HL-60 (cell line): ENCODE data around the gene YLPM1.

Experiments used
- DNase-seq, 2 experiments: peaks; one replicate each; pipeline ENCODE4 v3.0.0-alpha.2; 2010 to 2020; ENCODE audit warnings: low read depth in 1 of 2, low spot score in 1 of 2
- H3K27ac ChIP-seq: fragments of 250-450 bp; sonication (Bioruptor Pico); replicated peaks from 2 replicates; pipeline ENCODE4 v1.5.1; 2020; ENCODE audit warnings: mild to moderate bottlenecking, moderate library complexity
- H3K27me3 ChIP-seq: fragments of 250-450 bp; sonication (Bioruptor Pico); 2 replicates; pipeline ENCODE4 v1.5.1; 2021; ENCODE audit warnings: mild to moderate bottlenecking, moderate library complexity; ENCODE audit not compliant: insufficient read depth, poor library complexity, severe bottlenecking
- H3K4me3 ChIP-seq: replicated peaks from 2 replicates; pipeline ENCODE4 v1.5.1; 2011; ENCODE audit warnings: mild to moderate bottlenecking, control low read depth, low read length; ENCODE audit not compliant: insufficient read depth
- GABPA ChIP-seq: IDR thresholded peaks from 2 replicates; pipeline ENCODE4 v1.6.1; 2012; ENCODE audit warnings: low read depth
- POLR2AphosphoS5 ChIP-seq: IDR thresholded peaks from 2 replicates; pipeline ENCODE4 v1.6.1; 2012; ENCODE audit warnings: low read depth
- SPI1 ChIP-seq: IDR thresholded peaks from 2 replicates; pipeline ENCODE4 v1.6.1; 2012; ENCODE audit warnings: low read depth, mild to moderate bottlenecking, borderline replicate concordance
- TF ChIP-seq, protein P1 (sequence below): IDR thresholded peaks from one replicate; pipeline ENCODE4 v1.5.1; 2011; ENCODE audit warnings: low read length, control low read depth, inconsistent platforms; ENCODE audit not compliant: insufficient read depth
- TF ChIP-seq, protein P2 (sequence below): IDR thresholded peaks from 2 replicates; pipeline ENCODE4 v1.6.1; 2012; ENCODE audit warnings: low read depth; ENCODE audit not compliant: insufficient replicate concordance

YLPM1 gene

DNA sequence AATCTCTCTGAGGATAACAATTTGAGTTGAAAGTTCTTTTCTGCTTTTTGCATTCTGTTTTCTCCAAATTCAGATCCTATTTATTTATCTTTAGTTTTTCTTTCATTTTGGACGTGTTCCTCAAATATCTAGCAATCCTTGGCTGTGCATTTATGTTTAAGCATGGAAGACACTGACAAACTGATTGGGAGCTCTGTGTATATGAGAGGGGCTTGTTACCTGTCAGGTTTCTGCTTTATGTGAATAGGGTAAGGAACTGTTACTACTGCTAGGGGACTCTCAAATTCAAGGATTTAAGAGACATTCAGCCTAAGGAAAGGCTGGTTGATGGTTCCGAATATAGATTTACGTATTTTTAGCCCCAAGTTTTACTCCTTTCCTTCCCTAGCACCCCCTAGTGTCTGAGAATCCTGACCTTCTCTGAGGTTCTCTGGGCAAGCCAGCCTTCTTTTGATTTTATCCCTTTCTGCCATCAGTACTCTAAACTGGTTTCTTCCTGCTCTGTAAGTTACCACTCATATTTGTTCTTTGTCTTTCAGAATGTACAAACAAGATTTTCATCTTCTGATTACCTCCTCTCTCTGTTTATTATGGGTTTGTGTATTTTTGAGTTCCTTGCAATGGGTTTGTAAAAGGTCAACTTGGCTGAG is 30.5 kb downstream of the YLPM1 start:
- Histone ChIP-seq H3K27me3 (no peaks in the 10 kb centered on the region), H3K27ac (no peak overlapping the region), H3K4me3 (no peak overlapping the region)
- DNase-seq = no peak
- no peak for TF ChIP-seq POLR2AphosphoS5
- TF ChIP-seq, protein P1, sequence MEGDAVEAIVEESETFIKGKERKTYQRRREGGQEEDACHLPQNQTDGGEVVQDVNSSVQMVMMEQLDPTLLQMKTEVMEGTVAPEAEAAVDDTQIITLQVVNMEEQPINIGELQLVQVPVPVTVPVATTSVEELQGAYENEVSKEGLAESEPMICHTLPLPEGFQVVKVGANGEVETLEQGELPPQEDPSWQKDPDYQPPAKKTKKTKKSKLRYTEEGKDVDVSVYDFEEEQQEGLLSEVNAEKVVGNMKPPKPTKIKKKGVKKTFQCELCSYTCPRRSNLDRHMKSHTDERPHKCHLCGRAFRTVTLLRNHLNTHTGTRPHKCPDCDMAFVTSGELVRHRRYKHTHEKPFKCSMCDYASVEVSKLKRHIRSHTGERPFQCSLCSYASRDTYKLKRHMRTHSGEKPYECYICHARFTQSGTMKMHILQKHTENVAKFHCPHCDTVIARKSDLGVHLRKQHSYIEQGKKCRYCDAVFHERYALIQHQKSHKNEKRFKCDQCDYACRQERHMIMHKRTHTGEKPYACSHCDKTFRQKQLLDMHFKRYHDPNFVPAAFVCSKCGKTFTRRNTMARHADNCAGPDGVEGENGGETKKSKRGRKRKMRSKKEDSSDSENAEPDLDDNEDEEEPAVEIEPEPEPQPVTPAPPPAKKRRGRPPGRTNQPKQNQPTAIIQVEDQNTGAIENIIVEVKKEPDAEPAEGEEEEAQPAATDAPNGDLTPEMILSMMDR = no peak
- TF ChIP-seq SPI1 = no peak
- TF ChIP-seq, protein P2, sequence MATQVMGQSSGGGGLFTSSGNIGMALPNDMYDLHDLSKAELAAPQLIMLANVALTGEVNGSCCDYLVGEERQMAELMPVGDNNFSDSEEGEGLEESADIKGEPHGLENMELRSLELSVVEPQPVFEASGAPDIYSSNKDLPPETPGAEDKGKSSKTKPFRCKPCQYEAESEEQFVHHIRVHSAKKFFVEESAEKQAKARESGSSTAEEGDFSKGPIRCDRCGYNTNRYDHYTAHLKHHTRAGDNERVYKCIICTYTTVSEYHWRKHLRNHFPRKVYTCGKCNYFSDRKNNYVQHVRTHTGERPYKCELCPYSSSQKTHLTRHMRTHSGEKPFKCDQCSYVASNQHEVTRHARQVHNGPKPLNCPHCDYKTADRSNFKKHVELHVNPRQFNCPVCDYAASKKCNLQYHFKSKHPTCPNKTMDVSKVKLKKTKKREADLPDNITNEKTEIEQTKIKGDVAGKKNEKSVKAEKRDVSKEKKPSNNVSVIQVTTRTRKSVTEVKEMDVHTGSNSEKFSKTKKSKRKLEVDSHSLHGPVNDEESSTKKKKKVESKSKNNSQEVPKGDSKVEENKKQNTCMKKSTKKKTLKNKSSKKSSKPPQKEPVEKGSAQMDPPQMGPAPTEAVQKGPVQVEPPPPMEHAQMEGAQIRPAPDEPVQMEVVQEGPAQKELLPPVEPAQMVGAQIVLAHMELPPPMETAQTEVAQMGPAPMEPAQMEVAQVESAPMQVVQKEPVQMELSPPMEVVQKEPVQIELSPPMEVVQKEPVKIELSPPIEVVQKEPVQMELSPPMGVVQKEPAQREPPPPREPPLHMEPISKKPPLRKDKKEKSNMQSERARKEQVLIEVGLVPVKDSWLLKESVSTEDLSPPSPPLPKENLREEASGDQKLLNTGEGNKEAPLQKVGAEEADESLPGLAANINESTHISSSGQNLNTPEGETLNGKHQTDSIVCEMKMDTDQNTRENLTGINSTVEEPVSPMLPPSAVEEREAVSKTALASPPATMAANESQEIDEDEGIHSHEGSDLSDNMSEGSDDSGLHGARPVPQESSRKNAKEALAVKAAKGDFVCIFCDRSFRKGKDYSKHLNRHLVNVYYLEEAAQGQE = no peak
- TF ChIP-seq GABPA = no peak

DNA sequence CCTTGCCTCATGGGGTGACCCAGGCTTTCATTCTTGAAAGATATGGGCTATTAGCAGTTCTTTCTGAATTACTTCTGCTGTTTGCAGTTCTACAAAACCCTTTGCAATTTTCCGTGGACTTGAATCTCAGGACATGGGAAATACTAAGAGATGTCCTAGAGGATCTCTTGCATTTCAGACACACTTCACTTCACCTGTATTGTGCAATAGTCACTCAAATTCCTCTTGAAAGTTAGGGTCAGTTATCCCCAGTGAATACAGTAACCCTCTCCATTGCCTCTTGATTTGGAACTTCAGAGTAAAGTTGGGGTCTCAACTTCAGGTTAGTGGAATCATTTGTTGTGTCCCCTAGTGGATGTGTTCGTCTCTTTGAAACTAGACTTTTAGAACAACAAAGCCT is 31.8 kb downstream of the YLPM1 start:
- no peak overlapping the region for H3K4me3 ChIP-seq
- TF ChIP-seq GABPA = no peak
- TF ChIP-seq POLR2AphosphoS5 = no peak
- no peak for TF ChIP-seq SPI1
- H3K27me3 ChIP-seq = no peaks in the 10 kb centered on the region
- no peak for DNase-seq
- no peak overlapping the region for H3K27ac ChIP-seq

DNA sequence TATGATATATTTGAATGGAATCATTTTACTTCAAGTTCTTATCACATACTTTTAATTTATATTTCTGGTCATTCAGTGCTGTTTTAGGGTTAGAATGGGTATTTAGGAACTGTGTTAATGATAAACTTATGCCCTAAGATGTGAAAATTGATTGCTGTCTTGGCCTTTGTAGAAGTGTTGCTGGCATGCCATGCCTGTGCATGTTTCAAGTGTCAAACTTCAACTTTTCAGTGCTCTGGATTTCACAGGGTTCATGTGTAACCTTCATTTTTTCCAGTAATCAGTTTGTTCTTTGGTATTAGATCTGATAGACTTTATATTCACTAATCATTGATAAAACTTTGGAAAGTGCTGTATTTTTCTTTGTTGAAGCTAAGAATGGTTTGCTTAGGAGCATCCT is 36.6 kb downstream of the YLPM1 start:
- TF ChIP-seq POLR2AphosphoS5 (no peak), GABPA (no peak), SPI1 (no peak)
- TF ChIP-seq, protein P2 = no peak
- TF ChIP-seq, protein P1 = no peak
- H3K27ac ChIP-seq = no peak overlapping the region
- no peak overlapping the region for H3K4me3 ChIP-seq
- no peaks in the 10 kb centered on the region for H3K27me3 ChIP-seq
- no peak for DNase-seq

DNA sequence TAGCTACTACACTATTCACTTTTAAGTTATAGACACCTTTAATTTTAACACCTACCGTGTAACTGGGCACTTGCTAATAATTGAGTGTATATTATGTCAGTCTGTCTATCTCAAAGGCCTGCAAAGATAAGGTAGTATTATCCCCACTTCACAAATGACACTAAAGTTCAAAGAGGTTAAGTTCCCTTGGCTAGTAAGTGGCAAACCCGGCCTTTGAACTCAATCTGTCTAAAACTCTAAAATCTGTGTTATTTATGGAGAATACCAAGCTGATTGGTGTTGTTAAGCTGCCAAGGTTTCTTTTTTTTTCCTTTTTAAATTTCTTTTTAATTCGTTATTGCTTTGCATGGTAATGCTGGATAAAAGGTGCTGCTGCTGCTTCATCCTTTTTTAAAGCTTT is 37.7 kb downstream of the YLPM1 start:
- no peaks in the 10 kb centered on the region for H3K27me3 ChIP-seq
- no peak overlapping the region for H3K4me3 ChIP-seq
- H3K27ac ChIP-seq = no peak overlapping the region
- no peak for DNase-seq
- no peak for TF ChIP-seq SPI1

DNA sequence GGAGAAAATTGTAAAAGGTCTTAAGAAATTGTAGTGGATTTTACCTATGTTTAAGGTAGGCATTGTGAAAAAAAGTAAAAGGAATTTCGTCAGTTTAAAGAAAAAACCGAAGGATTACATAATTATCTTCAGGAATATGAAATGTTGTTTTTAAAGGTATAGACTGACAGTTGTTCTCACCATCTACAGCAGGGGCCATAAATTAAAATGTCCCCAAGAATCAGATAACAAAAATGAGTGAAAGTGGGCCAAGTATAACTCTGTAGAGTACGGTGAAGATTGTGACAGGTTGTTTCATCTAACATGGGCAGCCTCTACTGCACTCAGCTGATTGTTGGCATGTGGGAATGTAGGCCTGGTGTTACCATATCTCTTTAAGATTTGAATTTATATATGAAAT is 38.3 kb downstream of the YLPM1 start:
- no peak for TF ChIP-seq POLR2AphosphoS5
- TF ChIP-seq SPI1 = no peak
- TF ChIP-seq, protein P2 = no peak
- no peak for TF ChIP-seq GABPA
- TF ChIP-seq, protein P1 = no peak
- DNase-seq = no peak
- Histone ChIP-seq H3K27me3 (no peaks in the 10 kb centered on the region), H3K27ac (no peak overlapping the region), H3K4me3 (no peak overlapping the region)
